Left colon (tissue), 2 donors: ENCODE data around the gene PRDM10. TPM values are rescaled to one million over a fixed set of nuclear protein-coding genes. Genes with fewer than 3 reads are reported as not detected.
A peak's percentile ranks its signal among the peaks of the same experiment; 100 is the strongest.
"Not testable (repeated sequence)": the region's sequence is repeated elsewhere in the genome, so short reads cannot be mapped to it uniquely, and the experiment has no call there.

Experiments
- ATAC-seq: fragments of 200-7000 bp; cut with Tn5 transposase; one replicate; pipeline ENCODE4 v1.9.1; 2020; ENCODE audit warnings: mild to moderate bottlenecking, moderate library complexity
- DNase-seq, 2 donors: peaks; one replicate each; pipeline ENCODE4 v3.0.0-alpha.2; 2020
- intact Hi-C, 2 donors: fragments of 100-400 bp; cut with DNase I in 1 of 2; cut with micrococcal nuclease in 1 of 2; formaldehyde crosslinking; loops; one replicate each; pipeline versions ENCODE4 v1.11.2 to v1.14.0; 2022; cut with DNase I, micrococcal nuclease
- total RNA-seq, 2 donors: library from RNA; stranded (reverse); fragmentation: NEBNext Ultra II Directional; extraction: Animal tissue kit (Norgen Biotek cat#: 25700); gene quantifications; one replicate each; pipeline ENCODE4 v1.2.1, GENCODE V29; 2021
- donor health status: DM: no; HTN: no; CAD: no.
- donor health status: DM: yes; HTN: yes; CAD: no.

PRDM10 gene
- total RNA-seq, 2 donors from 2014 or later: 11.8 to 12.1 TPM

DNA sequence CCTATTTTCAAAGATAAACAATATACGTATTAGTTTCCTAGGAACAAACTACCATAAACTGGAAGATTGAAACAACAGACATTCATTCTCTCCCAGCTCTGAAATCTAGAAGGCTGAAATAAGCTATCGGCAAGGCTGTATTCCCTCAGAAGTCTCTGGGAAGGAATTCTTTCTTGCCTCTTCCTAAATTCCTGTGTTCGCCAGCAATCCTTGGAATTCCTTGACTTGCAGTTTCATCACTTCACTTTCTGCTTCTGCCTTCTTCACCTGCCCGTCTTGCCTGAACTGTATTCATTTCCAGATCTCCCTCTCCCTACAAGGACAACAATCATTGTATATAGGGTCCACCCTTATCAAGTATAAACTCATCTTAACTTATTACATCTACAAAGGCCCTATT is 17.7 kb upstream of the PRDM10 start:
- ATAC-seq (no peak), DNase-seq (no peak)
- intact Hi-C loops: no loop called here

- DNase-seq, intact Hi-C loops, ATAC-seq: not testable (repeated sequence)
Measured at GRCh38 chr11:130015846-130016245, 13.2 kb upstream of the PRDM10 start.

DNA sequence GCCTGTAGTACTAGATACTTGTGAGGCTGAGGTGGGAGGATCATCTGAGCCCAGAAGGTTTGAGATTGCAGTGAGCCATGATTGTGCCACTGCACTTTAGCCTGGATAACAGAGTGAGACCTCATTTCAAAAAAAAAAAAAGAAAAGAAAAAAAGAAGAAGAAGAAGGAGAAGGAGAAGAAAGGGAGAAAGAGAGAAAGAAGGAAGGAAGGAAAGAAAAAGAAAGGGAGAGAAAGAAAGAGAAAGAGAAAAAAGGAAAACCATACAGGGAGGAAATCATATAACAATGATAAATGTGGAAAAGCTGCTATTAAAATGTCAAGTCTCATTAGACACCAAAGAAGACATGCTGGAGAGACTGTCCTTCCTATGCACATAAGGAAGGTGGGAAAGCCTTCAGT is 5.7 kb upstream of the PRDM10 start:
- ATAC-seq (no peak), DNase-seq (no peak)
- intact Hi-C loops: loop anchor here in 1 of 2 donors (10.0 kb wide), 1 partner anchor 66 kb away; no protein-coding TSS in a partner anchor

DNA sequence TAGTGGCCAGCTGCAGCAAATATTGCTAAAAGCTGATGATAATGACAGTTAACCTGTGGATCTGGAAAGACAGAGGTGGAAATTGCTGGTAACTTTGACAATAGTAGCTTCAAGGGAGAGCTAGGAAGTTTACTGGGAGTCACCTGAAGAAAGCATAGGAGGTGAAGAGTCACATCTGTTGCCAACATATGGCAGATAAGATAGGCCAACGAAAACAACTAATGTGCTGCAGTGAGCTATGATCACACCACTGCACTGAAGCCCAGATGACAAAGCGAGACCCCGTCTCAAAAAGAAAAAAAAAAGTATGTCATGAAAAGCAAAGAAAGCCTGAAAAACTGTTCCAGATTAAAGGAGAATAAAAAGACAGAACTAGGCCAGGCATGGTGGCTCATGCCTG is 4.3 kb upstream of the PRDM10 start:
- DNase-seq: no peak
- intact Hi-C loops: loop anchor here in 1 of 2 donors (10.0 kb wide), 1 partner anchor 68 kb away; no protein-coding TSS in a partner anchor
- ATAC-seq: no peak

GRCh38 chr11:130003717-130004001 is 1.0 kb upstream of the PRDM10 start:
- intact Hi-C loops: loop anchor here in 1 of 2 donors (10.0 kb wide), 1 partner anchor 71 kb away; no protein-coding TSS in a partner anchor
- ATAC-seq: peak; percentile 58
- peak; percentile 82 to 83 for DNase-seq

DNA sequence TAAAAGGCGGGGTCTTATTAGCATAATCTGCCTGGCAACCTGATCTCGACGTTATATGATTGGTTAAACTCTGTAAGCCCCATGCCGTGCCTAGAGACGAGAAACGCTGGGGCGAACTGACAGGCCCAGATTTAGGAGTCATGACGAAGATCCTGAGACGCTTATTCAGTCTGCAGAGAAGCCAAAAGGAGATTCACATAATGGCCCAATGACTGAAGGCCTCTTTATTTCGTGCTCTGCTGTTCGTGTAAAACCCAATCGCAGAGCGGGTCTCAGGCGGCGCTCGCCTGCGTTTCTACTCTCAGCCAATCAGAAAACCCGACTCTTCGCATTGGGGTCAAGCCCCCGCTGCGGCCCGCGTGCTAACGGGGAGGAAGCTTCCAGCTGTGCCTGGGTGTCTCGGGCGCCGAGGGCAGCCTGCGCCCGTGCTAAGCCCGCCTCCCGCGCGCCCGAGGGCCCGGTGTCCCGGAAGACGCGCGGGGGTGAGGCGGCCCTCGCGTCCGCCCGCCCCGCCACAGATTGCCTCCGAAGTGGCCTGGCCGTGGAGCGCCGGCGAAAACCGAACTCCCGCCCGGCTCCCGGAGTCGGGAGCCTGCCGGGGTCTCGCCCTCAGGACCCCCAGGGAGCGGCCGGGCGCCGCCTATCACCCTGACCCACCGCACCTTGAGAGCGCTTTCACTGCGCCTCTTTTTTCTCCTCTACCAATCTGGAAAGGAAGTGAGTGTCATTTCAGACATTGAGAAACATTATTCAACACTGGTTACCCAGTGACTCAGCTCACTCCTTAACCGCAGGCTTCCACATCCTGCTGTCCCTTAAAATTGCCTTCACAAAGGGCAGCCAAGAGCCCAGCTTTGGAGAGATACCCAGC is 446 bp upstream of the PRDM10 start:
- intact Hi-C loops: loop anchor here in 1 of 2 donors (10.0 kb wide), 1 partner anchor 72 kb away; no protein-coding TSS in a partner anchor
- peak; percentile 77 for ATAC-seq
- DNase-seq: peak; percentile 92 to 95

GRCh38 chr11:130001461-130002351 is 929 bp downstream of the PRDM10 start:
- DNase-seq: peak in 1 of 2 donors; percentile 61
- intact Hi-C loops: loop anchor here in 1 of 2 donors (10.0 kb wide), 1 partner anchor 73 kb away; no protein-coding TSS in a partner anchor

DNA sequence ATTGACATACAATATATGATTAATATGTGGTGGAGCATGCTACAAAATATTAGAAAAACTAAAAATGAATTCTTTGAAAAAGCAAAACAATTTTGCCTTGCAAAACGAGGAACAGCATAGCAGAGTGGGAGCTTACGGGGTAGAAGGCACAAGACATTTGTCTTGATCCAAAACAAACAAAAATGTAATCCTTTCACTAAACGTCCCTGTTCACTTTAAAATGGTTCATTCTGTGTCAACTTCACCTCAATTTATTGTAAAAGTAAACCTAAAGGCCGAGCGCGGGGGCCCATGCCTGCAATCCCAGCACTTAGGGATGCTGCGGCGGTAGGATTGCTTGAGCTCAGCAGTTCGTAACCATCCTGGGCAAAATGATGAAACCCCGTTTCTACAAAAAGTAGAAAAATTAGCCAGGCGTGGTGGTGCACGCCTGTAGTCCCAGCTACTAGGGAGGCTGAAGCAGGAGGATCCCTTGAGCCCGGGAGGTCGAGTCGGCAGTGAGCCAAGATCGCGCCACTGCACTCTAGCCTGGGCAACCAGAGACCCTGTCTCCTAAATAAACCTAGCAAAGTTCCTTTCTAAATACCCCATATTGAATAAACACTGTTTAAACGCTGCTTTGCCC is 2.0 kb downstream of the PRDM10 start:
- DNase-seq (peak in 1 of 2 donors; percentile 32), ATAC-seq (no peak)
- intact Hi-C loops: loop anchor here in 1 of 2 donors (10.0 kb wide), 1 partner anchor 74 kb away; no protein-coding TSS in a partner anchor

More at GRCh38 chr11:130001461-130002351, 929 bp downstream of the PRDM10 start:
- ATAC-seq: peak; percentile 22

GRCh38 chr11:129999407-129999806 is 3.2 kb downstream of the PRDM10 start:
- intact Hi-C loops: no loop called here
- peak; percentile 29 for ATAC-seq
- no peak for DNase-seq

- intact Hi-C loops: no loop called here
- ATAC-seq (no peak), DNase-seq (no peak)
Measured at GRCh38 chr11:129998905-129999304, 3.7 kb downstream of the PRDM10 start.

- ATAC-seq: no peak
- intact Hi-C loops: no loop called here
- no peak for DNase-seq
Measured at GRCh38 chr11:129998107-129998506, 4.5 kb downstream of the PRDM10 start.

- intact Hi-C loops: no loop called here
- no peak for DNase-seq
Measured at GRCh38 chr11:129997513-129997912, 5.1 kb downstream of the PRDM10 start.

GRCh38 chr11:129996113-129996870 is 6.3 kb downstream of the PRDM10 start:
- ATAC-seq (no peak), DNase-seq (no peak)
- intact Hi-C loops: no loop called here

More at GRCh38 chr11:129997513-129997912, 5.1 kb downstream of the PRDM10 start:
- ATAC-seq: no peak

- ATAC-seq (no peak), DNase-seq (no peak)
- intact Hi-C loops: no loop called here
Measured at GRCh38 chr11:129995163-129995562, 7.5 kb downstream of the PRDM10 start.

GRCh38 chr11:129992161-129992944 is 10.3 kb downstream of the PRDM10 start:
- ATAC-seq (peak; percentile 70), DNase-seq (peak; percentile 47 to 56)
- intact Hi-C loops: no loop called here

- DNase-seq (no peak), ATAC-seq (peak; percentile 69)
- intact Hi-C loops: no loop called here
Measured at GRCh38 chr11:129989149-129989813, 13.4 kb downstream of the PRDM10 start.

GRCh38 chr11:129987950-129988349 is 14.7 kb downstream of the PRDM10 start:
- ATAC-seq (no peak), DNase-seq (no peak)
- intact Hi-C loops: no loop called here
